ENCODE measurements around the gene PPARG. TPM values are rescaled to one million over a fixed set of nuclear protein-coding genes. Genes with fewer than 3 reads are reported as not detected.

Gene PPARG
- total RNA-seq, 1 donor from 2014 or later = 80.7 TPM

DNA sequence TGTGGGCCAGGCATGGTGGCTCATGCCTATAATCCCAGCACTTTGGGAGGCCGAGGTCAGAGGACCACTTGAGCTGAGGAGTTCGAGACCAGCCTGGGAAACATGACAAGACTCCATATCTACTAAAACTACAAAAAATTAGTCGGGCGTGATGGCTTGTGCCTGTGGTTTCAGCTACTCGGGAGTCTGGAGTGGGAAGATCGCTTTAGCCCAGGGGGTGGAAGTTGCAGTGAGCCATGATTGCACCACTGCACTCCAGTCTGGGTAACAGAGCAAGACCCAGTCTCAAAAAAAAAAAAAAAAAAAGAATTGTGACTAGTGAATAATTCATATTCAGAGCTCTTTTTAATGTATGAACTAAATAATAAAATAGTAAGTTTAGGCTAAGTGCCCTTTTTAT lies 107.6 kb downstream of the PPARG start:
- Histone ChIP-seq H3K36me3 (no peaks in the 10 kb centered on the region), H3K4me1 (peaks cover 17% of the 10 kb centered on the region), H3K27ac (no peak overlapping the region), H3K27me3 (no peaks in the 10 kb centered on the region), H3K4me3 (no peak overlapping the region), H3K9me3 (no peaks in the 10 kb centered on the region)
- intact Hi-C loops (cut with DNase I) = no loop called here
- peak; percentile 52 for ATAC-seq
- TF ChIP-seq, protein P1, sequence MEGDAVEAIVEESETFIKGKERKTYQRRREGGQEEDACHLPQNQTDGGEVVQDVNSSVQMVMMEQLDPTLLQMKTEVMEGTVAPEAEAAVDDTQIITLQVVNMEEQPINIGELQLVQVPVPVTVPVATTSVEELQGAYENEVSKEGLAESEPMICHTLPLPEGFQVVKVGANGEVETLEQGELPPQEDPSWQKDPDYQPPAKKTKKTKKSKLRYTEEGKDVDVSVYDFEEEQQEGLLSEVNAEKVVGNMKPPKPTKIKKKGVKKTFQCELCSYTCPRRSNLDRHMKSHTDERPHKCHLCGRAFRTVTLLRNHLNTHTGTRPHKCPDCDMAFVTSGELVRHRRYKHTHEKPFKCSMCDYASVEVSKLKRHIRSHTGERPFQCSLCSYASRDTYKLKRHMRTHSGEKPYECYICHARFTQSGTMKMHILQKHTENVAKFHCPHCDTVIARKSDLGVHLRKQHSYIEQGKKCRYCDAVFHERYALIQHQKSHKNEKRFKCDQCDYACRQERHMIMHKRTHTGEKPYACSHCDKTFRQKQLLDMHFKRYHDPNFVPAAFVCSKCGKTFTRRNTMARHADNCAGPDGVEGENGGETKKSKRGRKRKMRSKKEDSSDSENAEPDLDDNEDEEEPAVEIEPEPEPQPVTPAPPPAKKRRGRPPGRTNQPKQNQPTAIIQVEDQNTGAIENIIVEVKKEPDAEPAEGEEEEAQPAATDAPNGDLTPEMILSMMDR (IDR thresholded peaks at IDR 0.05) = no peak
- DNase-seq = no peak

- H3K9me3 ChIP-seq = no peaks in the 10 kb centered on the region
- TF ChIP-seq, protein P1 (IDR thresholded peaks at IDR 0.05) = no peak
- ATAC-seq = peak; percentile 48
- intact Hi-C loops (cut with DNase I) = no loop called here
- H3K4me3 ChIP-seq = no peak overlapping the region
- DNase-seq = no peak
- no peaks in the 10 kb centered on the region for H3K27me3 ChIP-seq
- H3K27ac ChIP-seq = no peak overlapping the region
- H3K36me3 ChIP-seq = no peaks in the 10 kb centered on the region
- peaks cover 15% of the 10 kb centered on the region for H3K4me1 ChIP-seq
These were observed 110.4 kb downstream of the PPARG start for GRCh38 chr3:12399226-12399625.

DNA sequence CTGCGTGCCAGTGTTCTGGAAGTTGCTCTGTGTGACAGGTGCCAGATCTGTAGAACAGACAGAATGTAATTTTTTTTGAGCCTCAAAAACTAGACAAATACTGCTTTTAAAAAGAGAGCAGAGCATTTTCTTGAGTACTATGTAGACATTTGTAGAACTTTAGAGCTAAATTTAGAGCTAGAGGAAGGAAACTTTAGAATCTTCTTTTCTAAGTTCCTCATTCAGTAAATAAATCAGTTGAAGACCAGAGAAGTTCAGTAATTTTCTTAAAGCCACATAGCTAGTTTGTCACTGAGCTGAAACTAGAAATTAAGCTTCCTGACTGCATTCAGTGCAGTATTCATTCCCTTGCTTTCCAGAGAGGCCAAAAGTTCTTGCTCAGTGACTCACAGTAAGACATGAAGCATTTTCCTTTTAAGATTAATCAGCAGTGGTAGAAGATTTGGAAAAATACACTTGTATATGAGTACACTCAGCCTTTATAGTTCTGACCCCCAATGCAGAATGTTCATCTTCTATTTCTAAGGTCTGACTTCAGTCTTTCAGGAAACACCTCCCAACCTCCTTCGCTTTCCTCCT lies 111.8 kb downstream of the PPARG start:
- intact Hi-C loops (cut with DNase I) = no loop called here
- Histone ChIP-seq H3K36me3 (no peaks in the 10 kb centered on the region), H3K4me1 (peaks cover 6% of the 10 kb centered on the region), H3K27ac (no peak overlapping the region), H3K27me3 (no peaks in the 10 kb centered on the region), H3K4me3 (no peak overlapping the region), H3K9me3 (no peaks in the 10 kb centered on the region)
- DNase-seq = no peak
- no peak for ATAC-seq
- TF ChIP-seq, protein P1 (IDR thresholded peaks at IDR 0.05) = no peak

DNA sequence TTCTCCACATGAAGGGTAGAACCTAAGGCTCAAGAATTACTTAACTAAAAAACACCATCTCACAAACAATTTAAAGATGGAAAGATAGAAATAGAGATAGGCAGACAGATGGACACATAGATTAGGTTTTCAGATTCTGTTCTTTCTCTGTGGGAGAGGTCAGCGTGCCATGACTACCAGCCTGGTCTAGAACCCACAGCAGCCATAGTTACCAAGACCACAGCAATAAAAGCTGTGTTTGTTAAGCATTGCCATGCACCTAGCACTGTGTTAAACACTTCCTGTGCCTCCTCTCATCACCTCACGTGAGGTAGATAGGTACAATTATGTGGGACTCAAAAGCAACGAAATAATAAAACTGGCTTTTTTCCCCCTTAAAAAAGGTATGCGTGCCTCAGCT lies 112.3 kb downstream of the PPARG start:
- Histone ChIP-seq H3K27ac (no peak overlapping the region), H3K36me3 (no peaks in the 10 kb centered on the region), H3K27me3 (no peaks in the 10 kb centered on the region), H3K4me1 (peaks cover 6% of the 10 kb centered on the region), H3K9me3 (no peaks in the 10 kb centered on the region), H3K4me3 (no peak overlapping the region)
- ATAC-seq = no peak
- DNase-seq = no peak
- TF ChIP-seq, protein P1 (IDR thresholded peaks at IDR 0.05) = no peak
- intact Hi-C loops (cut with DNase I) = no loop called here

DNA sequence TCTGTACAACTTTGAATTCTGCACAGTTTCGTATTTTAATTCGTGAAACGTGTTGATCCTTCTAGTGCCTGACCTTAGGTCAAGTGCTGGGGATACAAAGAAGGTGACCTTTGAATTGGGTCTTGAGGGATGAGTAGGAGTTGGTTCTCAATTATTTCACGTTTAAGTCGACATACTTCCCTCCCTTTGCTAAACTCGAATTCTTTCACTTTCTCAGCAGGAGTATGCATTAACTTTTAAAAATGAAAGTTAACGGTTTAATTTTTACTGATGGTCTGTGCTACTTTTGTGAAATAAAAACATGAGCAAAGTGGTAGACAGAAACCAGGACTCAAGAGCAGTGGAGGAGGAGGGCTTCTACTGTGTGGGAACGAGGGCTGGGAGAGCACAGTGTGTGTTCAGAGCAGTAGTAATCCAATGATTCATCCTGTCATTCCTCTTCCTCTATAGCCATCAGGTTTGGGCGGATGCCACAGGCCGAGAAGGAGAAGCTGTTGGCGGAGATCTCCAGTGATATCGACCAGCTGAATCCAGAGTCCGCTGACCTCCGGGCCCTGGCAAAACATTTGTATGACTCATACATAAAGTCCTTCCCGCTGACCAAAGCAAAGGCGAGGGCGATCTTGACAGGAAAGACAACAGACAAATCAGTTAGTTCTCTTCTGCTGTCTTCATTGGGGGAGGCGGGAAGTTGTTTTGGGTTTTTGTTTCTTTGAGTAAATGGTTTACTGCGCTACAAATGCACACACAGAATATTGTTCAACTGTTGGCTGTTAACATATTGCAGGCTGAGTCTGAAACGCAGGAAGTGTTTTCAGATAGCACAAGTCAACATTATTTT lies 116.8 kb downstream of the PPARG start:
- DNase-seq (peak; percentile 87), ATAC-seq (peak; percentile 96)
- Histone ChIP-seq H3K9me3 (no peaks in the 10 kb centered on the region), H3K4me1 (no peaks in the 10 kb centered on the region), H3K4me3 (no peak overlapping the region), H3K27ac (peak overlapping the region; percentile 2), H3K36me3 (no peaks in the 10 kb centered on the region), H3K27me3 (no peaks in the 10 kb centered on the region)
- intact Hi-C loops (cut with DNase I) = no loop called here
- TF ChIP-seq, protein P1 (IDR thresholded peaks at IDR 0.05) = no peak

All from upper lobe of right lung (tissue), 1 donor.